Measurements from ENCODE around the gene CATSPERZ.

The CATSPERZ gene

DNA sequence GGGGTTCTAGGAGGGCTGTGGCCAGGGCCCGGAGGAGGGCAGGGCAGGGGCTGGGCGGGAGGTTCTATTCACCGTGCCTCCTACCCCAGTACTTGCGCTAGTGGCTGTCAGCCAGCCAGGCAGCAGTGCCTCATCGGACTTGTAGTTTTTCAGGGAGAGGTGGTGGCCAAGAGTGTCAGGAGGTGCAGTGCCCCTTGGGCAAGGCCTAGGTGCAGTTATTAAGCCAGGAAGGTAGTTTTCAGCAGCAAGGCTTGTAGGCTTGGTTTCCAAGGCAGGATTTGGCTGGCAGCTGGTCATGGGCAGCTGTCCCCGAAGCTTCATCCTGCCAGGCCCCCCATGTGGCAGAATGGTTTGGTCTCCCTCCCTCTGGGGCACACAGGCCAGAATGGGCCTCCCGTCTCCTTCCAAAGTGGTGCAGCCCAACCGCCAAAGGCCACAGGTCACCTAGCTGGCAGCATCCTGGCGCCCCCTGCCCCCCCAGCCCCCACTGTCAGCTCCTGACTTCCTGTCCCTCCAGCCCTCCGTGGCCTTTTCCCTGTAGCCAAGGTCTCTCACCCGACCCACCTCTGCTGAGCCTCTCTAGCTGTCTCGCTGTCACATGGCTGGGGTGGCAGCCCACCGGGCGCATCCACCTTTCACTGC, 48.3 kb downstream of the CATSPERZ start:
- TF ChIP-seq, protein P1, sequence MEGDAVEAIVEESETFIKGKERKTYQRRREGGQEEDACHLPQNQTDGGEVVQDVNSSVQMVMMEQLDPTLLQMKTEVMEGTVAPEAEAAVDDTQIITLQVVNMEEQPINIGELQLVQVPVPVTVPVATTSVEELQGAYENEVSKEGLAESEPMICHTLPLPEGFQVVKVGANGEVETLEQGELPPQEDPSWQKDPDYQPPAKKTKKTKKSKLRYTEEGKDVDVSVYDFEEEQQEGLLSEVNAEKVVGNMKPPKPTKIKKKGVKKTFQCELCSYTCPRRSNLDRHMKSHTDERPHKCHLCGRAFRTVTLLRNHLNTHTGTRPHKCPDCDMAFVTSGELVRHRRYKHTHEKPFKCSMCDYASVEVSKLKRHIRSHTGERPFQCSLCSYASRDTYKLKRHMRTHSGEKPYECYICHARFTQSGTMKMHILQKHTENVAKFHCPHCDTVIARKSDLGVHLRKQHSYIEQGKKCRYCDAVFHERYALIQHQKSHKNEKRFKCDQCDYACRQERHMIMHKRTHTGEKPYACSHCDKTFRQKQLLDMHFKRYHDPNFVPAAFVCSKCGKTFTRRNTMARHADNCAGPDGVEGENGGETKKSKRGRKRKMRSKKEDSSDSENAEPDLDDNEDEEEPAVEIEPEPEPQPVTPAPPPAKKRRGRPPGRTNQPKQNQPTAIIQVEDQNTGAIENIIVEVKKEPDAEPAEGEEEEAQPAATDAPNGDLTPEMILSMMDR (IDR thresholded peaks at IDR 0.05; ENCODE audit: low read length, missing control alignments), result no peak
- H3K4me3 ChIP-seq (replicated peaks; ENCODE audit: low read depth, low read length), result no peak overlapping the region
- no peak for DNase-seq (ENCODE audit: low read depth)

DNA sequence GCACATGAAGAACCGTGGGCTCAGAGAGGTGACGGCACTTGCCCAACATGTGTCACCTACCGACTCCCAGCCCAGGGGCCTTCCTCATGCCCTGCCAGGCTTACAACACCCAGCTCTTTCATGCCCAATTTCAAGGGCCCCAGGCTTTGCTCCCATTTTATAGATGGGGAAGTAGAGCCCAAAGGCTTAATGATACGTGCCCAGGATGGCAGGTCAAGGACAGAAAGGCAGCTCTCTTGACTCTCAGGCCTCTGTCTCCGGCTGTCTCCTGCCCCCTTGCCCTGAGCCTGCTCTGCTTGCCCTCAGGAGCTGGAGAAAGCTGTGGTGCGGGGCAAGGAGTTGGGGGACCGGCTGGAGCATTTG, 48.8 kb downstream of the CATSPERZ start:
- TF ChIP-seq, protein P1 (IDR thresholded peaks at IDR 0.05; ENCODE audit: low read length, missing control alignments), result no peak
- no peak overlapping the region for H3K4me3 ChIP-seq (replicated peaks; ENCODE audit: low read depth, low read length)
- DNase-seq (ENCODE audit: low read depth), result no peak

DNA sequence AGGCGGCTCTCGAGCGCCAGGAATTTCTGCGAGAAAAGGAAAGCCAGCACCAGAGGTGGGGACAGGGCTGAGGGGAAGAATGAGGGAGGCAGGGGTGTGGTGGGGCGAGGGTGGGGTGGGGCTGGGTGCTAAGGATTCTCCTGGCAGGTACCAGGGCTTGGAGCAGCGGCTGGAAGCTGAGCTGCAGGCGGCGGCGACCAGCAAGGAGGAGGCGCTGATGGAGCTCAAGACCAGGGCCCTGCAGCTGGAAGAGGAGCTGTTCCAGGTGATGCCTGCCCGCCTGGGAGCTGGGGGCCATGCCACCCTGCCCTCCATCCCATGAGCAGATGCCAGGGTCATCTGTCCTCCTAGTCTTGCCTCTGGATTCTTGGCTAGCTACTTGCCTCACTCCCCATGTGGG, 49.2 kb downstream of the CATSPERZ start:
- TF ChIP-seq, protein P1 (IDR thresholded peaks at IDR 0.05; ENCODE audit: low read length, missing control alignments), result no peak
- no peak for DNase-seq (ENCODE audit: low read depth)
- no peak overlapping the region for H3K4me3 ChIP-seq (replicated peaks; ENCODE audit: low read depth, low read length)

DNA sequence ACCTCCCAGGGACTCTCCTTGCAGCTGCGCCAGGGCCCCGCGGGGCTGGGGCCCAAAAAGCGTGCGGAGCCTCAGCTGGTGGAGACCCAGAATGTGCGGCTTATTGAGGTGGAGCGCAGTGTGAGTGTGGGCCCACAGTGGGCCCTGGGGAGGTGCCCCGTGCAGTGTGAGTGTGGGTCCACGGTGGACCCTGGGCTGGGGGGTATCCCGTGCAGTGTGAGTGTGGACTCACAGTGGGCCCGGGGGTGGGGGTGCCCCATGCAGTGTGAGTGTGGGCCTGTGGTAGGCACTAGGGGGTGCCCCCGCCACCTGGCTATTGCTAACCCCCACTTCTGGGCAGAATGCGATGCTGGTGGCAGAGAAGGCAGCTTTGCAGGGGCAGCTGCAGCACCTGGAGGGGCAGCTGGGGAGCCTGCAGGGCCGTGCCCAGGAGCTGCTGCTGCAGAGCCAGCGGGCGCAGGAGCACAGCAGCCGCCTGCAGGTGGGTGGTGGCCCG, 51.0 kb downstream of the CATSPERZ start:
- no peak overlapping the region for H3K4me3 ChIP-seq (replicated peaks; ENCODE audit: low read depth, low read length)
- TF ChIP-seq, protein P1 (IDR thresholded peaks at IDR 0.05; ENCODE audit: low read length, missing control alignments), result no peak
- DNase-seq (ENCODE audit: low read depth), result no peak

DNA sequence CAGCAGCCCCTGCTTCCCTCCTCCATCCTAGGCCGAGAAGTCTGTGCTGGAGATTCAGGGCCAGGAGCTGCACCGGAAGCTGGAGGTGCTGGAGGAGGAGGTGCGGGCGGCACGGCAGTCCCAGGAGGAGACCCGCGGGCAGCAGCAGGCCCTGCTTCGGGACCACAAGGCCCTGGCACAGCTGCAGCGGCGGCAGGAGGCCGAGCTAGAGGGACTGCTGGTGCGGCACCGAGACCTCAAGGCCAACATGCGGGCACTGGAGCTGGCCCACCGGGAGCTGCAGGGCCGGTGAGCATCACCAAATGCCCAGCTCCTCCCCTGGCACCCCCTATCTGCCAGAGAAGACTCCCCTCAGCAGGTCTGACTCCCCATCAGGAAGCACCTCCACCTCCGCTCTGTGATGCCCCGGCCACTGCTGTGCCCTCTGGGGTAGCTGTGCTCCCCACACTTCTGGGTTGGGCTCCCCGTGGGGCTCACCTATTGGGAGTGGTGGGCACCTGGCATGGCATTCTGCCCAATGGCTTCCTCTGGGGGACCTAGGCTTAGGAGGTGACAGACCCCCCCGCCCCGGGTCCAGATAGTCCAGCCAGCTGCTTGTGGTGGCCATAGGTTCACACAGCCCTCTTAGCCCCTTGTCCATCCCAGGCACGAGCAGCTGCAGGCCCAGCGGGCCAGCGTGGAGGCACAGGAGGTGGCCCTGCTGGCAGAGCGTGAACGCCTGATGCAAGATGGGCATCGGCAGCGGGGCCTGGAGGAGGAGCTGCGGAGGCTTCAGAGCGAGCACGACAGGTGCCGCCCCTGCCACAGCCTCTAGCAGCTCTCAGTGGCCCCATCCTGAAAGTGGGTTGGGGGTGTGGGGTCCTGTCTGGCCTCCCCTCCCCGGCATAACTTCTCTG, 52.2 kb downstream of the CATSPERZ start:
- no peak overlapping the region for H3K4me3 ChIP-seq (replicated peaks; ENCODE audit: low read depth, low read length)
- TF ChIP-seq, protein P1 (IDR thresholded peaks at IDR 0.05; ENCODE audit: low read length, missing control alignments), result no peak
- DNase-seq (ENCODE audit: low read depth), result no peak

DNA sequence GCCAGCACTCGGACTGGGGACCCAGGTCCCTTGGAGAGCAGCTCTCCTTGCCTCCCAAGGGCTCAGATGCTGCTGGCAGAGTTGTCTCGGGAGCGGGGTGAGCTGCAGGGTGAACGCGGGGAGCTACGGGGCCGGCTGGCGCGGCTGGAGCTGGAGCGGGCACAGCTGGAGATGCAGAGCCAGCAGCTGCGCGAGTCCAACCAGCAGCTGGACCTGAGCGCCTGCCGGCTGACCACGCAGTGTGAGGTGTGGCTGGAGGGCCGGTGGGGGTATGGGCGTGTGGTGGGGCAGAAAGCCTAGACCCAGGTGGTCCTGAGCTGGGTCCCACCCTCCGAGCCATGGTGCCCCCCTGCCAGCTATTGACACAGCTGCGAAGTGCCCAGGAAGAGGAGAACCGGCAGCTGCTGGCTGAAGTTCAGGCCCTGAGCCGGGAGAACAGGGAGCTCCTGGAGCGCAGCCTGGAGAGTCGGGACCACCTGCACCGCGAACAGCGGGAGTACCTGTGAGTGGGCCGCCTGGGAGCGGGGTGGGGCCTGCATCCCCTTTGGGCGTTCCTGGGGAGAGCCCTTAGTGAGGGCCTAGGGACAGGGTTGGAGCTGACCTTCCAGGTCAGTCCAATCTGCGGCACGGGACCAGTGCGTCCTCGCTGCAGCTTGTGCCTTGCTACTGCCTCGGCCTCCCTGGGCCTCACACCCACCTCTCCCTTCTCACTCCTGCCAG, 53.0 kb downstream of the CATSPERZ start:
- TF ChIP-seq, protein P1 (IDR thresholded peaks at IDR 0.05; ENCODE audit: low read length, missing control alignments), result no peak
- no peak overlapping the region for H3K4me3 ChIP-seq (replicated peaks; ENCODE audit: low read depth, low read length)
- DNase-seq (ENCODE audit: low read depth), result no peak

All from fibroblast of pulmonary artery (primary cell).